ENCODE results near the gene DECR2.
"Not testable (repeated sequence)": the region's sequence is repeated elsewhere in the genome, so short reads cannot be mapped to it uniquely, and the experiment has no call there.

DECR2 gene

DNA sequence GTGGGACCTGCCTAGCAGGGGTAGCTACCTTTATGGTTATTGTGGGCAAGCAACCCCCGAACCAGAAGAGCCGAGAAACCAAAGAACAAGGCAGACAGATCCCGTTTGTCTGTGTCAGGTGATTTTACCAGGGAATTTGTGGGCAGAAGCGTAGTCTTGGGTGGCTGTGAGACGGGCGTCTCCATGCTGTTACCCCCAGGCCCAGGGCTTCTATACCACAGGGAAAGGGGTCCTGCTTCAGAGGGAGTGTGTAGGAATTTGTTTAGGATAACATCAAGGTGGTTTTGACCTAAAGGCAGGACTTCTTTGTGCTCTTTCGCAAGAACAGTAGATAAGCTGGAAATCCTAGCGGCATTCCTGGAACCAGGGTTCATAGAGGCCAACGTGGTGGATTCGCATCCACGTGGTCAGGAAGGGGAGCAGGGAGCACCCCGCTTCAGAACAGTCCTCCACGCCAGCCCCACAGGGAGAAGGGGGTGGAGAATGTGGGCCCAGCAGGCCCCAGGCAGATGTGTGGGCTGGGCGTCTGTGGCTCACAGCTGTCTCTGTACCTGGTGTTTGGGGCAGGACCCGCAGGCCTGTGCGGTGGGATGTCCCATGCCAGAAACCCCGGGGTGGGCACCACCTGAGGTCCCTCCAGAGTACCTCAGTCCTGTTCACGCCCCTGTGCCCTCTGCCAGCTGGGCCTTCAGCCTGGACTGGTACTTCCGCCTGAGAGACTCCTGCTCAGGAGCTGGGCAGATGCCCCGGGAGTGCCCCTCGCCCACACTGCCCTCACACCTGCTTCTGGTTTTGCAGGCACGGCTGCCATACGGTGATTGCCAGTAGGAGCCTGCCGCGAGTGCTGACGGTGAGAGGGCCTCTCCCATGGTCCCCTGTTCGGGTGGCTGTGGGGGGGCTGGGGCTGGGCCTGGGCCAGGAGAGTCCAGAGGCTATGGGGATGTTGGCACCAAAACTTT, 4.1 kb downstream of the DECR2 start:
- no peak for DNase-seq

DNA sequence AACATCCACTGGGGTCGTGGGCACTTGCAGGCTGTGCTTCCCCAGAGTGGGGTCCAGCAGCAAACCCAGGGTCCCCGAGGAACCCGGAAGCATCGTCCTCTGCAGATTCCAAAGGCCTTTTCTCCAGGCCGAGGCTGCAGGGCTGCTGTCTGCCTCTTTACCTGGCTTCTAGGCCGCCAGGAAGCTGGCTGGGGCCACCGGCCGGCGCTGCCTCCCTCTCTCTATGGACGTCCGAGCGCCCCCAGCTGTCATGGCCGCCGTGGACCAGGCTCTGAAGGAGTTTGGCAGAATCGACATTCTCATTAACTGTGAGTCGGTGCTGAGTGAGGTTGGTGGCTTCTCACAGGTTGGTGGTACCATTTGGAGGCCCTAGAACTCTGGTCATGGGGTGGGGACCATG, 5.6 kb downstream of the DECR2 start:
- DNase-seq = no peak

DNA sequence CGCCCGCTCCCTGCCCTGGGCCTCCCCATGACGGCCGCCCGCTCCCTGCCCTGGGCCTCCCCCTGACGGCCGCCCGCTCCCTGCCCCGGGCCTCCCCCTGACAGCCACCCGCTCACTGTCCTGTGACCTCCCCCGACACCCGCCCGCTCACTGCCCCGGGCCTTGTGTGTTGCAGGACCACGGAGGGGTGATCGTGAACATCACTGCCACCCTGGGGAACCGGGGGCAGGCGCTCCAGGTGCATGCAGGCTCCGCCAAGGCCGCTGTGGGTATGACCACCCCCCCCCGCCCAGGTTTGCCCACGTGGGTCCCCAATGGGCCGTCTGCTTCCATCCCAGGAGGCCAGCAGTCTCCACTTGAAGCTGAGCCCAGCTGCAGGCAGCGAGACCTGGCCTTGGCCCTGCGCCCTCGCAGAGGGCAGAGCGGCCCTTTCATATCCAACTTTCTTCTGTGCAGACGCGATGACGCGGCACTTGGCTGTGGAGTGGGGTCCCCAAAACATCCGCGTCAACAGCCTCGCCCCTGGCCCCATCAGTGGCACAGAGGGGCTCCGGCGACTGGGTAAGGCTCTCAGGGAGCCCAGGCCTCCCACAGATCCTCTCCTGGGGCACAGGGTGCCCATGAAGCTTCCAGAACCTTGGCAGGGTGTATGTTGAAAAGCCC, 9.0 kb downstream of the DECR2 start:
- DNase-seq = no peak

DNA sequence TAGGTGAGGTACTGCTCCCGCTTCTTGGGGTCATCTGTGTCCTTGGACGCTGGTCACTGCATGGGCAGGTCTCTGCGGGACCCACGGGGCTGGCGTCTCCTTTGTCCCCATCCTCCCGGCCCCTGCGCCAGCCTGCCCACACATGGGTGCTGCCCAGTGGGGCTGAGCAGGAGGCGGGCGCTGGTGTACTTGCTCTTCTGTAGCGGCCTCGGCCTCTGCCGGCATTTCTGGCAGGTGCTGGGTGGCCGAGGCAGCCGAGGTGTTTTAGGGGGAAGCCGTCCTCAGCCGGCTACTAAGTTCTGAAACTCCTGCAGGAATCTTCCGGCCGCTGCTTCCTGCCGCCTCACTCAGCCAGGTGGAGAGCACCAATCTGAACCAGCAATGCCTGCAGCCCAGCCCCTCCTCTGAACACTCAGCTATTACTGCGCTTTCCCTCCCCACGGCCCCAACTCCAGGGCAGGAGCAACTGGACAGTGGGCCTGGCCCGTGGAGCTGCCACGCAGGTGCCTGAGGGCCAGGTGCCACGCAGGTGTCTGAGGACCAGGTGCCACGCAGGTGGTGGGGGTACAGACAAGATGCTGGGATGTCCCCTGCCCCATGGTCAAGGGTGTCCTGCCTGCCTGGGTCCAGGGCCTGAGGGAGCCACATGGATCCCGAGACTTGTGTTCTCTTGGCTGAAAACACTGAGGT, 10.0 kb downstream of the DECR2 start:
- DNase-seq = no peak

DNA sequence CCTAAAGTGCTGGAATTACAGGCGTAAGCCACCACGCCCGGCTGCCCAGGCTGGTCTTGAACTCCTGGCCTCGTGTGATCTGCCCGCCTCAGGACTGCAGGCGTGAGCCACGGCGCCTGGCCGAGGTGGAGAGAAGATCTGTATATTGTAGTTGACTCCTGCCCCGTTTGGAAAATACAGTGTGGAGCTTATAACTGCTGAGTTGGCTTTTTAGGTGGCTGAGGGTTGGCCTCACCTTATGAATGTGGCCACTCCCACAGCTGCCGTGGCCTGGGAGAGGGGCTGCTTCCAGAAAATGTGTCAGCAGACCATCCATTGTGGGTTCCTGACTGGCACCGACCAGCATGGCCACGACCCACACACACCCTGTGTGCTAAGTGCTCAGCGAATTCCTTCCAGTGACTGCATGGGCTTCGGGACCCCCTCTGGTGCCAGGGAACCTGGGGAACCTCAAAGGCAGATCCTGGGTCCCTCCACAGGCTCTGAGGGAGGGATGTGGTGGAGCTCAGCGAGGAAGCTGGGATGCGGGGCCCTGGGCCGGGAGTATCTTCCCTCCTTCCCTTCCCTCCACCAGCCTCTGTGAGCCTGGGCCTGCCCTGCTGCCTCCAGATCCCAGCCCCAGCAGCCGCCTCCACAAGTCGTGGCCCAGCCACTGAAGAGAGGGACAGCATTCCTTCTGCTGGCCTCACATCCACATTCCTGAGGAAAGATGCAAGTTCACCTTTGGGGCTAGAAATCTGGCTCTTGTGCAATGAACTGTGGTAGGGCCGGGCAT, 12.9 kb downstream of the DECR2 start:
- no peak for DNase-seq

DNA sequence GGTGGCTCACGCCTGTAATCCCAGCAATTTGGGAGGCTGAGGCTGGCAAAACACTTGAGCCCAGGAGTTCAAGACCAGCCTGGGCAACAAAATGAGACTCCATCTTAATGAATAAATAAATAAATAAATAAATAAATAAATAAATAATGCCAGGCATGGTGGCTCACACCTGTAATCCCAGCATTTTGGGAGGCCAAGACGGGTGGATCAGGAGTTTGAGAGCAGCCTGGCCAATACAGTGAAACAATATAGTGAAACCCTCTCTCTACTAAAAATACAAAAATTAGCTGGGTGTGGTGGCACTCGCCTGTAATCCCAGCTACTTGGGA, 13.4 kb downstream of the DECR2 start:
- not testable (repeated sequence) for DNase-seq

DNA sequence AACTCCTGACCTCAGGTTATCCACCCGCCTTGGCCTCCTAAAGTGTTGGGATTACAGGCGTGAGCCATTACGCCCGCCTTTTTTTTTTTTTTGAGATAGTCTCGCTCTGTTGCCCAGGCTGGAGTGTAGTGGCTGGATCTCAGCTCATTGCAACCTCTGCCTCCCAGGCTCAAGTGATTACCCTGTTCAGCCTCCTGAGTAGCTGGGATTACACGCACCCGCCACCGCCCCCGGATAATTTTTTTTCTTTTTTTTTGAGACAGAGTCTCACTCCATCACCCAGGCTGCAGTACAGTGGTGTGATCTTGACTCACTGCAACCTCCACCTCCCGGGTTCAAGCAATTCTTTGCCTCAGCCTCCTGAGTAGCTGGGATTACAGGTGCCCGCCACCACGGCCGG, 20.5 kb downstream of the DECR2 start:
- not testable (repeated sequence) for DNase-seq

DNA sequence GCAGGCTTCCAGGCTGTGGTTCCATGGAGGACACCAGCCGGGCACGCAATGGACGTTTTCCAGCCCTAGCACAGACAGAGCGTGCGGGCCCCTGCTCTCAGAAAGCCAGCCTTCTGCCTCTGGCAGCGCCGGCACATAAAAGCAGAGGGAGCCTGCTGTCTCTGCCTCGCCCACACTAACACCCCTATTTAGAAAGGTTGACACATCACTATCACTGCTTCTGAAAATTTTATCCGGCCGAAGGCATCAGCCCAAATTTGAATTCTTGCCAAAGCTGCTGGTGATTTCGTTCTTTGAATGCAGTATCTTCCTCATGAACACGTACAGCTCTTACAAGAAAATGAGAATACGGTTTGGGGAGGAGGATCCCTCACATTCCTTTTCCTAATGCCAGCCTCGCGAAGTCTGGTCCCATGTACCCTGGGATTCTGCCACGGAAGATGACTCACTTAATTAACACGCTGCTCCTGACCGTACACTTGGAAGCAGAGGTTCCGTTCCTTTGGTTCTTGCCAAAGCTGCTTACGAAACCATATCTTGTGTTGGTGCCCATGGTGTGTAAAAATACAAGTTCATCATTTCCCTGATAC, 22.4 kb downstream of the DECR2 start:
- DNase-seq = no peak

DNA sequence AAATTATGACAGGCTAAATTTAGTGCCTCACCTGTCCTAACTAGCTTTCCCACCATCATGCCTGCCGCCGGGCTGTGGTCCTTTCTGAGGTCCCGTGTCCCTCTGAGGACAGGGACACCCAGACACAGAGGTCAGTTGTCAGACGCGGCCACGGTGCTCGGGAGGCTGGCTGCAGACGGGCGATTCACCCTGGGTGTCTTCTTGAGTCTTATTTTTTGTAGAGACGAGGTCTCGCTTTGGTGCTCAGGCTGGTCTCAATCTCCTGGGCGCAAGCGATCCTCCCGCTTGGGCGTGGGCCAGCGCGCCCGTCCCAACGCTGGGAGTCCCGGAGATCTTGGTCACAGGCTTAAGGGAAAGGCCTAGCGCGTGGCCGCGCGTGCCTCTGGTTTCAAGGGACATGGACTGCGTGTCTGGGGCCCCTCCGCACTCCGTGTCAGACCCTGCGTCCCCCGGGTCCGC, 23.0 kb downstream of the DECR2 start:
- DNase-seq = no peak

DNA sequence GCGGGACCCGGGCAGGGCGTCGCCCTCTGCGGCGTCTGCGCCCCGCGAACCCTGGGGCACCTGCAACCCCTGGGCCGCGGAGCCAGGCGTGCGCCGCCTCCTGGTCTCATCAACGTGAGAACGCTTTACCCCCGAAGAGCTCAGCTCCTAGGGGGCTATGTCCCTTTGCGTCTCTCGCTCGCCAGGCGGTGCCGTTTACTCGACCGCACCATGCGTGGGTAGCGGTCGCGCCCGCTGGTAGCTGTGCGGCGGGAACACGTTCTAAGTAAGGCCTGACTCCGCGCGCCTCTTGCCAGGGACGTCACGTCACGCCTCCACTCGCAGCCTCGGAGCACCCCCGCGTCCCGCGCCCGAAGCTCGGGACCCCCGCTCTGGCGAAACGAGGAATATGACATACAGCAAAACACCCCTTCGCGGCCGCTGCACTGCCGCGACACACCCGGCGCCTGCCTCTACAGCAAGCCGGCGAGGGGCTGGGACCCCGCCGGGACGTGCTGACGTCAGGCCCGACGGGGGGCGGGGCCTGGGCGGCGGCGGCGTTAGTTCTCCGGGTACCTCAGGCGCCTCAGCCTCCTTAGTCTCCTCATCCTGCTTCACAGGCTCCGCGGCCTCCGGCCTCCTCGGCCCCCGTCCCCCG, 23.5 kb downstream of the DECR2 start, which contains the start of gene RAB11FIP3:
Gene RAB11FIP3, plus strand, starts transcription at position 568 of the 637 bp plus-strand sequence. CDS start 358 bp downstream, outside the sequence.
- DNase-seq = peak; percentile 89

DNA sequence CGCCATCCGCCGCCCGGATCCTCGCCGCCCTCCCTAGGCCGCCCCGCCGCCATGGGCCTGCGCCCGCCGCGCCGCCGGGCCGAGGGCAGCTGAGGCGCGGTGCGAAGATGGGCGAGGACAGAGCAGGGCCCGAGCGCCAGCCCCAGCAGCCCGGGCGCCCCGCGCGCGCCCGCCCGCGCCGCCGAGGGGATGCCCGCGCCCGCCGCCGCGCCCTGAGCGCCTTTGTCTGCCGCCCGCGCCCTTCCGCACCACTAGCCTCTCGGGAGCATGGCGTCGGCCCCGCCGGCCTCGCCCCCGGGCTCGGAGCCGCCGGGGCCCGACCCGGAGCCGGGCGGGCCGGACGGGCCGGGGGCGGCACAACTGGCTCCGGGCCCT, 24.0 kb downstream of the DECR2 start:
- no peak for DNase-seq

DNA sequence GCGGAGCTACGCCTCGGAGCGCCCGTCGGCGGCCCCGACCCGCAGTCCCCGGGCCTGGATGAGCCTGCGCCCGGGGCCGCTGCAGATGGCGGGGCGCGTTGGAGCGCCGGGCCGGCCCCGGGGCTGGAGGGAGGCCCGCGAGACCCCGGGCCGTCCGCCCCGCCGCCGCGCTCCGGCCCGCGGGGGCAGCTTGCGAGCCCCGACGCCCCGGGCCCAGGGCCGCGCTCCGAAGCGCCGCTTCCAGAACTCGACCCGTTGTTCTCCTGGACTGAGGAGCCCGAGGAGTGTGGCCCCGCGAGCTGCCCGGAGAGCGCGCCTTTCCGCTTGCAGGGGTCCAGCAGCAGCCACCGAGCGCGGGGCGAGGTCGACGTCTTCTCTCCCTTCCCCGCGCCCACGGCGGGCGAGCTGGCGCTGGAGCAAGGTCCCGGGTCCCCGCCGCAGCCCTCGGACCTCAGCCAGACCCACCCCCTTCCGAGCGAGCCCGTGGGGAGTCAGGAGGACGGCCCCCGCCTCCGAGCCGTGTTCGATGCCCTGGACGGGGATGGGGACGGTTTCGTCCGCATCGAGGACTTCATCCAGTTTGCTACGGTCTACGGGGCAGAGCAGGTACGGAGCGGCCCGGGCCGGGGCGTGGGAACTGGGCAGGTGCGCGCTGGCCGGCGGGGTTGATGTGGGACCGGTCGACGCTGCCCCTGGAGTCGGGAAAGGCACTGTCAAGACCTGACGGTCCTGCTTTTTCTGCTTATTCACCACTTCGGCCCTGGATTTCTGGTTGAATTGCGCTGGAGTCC, 24.6 kb downstream of the DECR2 start:
- peak; percentile 4 for DNase-seq

DNA sequence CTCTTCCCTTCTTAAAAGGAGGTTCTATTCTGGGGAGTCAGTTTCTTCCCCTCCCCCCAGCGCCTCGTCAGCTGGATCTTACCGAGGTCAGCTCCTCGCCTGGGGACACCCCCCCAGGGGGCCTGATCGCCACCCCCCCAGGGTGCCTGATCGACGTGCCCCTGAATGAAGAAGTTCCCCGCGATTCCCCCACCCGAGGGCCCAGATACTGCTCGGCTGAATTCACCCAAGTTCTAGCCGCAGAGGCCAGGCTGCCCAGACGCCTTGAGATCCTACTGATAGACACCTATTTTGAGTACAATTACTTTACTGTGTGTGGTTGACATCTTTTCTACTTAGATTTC, 25.2 kb downstream of the DECR2 start:
- DNase-seq = no peak

DNA sequence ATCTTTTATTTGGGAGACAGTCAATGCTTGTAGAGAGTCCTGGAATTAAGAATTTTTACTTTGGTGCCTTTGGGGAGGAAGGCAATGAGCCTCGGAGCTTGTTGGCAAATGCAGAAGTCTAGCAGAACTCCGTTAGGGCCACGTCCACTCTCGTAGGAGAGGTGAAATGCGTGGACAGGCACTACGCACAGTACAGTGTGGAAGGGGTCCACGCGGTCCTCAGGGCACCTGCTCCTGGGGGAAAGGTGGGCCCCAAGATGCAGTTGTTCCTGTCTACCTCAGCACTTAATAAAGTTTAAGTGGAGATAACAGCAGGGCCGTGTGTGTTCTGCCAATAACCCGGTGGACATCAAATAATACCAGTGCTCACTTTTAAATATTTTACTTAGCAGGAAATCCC, 25.6 kb downstream of the DECR2 start:
- DNase-seq = no peak

DNA sequence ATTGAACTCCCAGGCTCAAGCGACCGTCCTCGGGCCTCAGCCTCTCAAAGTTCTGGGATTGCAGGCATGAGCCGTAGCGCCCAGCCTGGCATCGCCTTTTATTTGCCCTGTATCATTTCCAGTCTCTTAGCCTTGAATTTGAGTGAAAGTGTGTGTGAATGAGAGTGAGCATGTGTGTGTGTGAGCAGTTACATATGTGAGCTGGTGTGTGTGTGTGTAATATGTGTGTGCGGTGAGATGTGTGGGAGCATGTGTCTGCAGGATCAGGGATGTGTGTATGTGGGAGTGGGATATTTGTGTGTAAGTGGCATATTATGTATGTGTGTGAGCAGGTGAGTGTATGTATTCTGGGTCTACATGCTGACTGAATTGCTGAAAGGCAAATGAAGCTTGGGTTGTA, 29.2 kb downstream of the DECR2 start:
- DNase-seq = no peak

DNA sequence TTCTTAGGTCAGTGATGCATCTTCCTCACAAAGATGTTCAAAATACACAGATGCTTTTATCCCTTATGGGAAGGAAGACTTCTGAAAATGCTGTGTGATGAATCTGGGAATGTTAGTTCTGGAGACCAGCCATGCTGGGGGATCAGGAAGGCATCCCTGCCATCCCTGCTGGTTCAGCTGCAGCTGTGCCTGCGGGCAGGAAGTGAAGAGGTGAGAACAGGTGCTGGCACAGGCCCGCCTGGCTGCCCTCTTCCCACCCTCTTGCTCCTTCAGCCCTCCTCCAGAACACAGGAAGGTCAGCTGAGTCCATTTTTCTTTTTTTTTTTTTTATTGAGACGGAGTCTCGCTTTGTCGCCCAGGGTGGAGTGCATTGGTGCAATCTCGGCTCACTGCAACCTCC, 38.9 kb downstream of the DECR2 start:
- no peak for DNase-seq

DNA sequence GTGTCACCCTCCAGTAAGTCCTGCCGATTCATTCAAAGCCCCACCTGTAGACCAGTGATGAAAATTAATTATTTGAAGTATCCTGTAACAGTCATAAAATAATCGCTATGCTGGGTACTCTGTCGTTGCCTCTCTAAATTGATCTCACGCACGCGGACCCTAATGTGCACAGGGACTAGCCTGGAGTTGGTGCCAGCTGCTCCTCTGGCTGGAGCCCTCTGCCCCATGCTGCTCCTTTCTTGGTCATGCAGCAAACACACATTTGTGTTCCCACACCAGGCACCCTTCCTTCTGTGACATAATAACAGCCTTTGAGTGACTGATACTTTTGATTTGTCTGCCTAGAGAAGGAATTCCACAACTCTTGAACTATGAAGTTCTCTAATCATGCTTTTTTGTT, 39.8 kb downstream of the DECR2 start:
- no peak for DNase-seq

DNA sequence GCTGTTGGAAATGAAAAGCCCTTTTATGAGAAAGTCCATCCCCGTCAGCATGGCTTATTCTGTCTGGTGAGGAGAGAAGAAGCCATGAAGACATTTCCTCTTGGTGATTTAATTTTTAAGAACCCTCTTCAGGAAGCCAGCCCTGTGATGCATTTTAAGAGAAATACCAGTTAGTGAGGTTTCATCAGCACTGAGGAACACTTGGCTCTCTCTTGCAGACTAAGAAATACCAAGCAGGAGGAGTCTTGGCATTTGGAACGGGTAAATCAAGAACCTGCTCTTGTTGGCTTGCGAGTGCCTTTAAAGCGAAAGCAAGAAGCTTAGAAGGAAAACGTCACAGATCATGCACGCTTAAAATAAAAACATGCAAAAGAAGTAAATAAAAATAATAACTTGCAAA, 41.3 kb downstream of the DECR2 start:
- no peak for DNase-seq

DNA sequence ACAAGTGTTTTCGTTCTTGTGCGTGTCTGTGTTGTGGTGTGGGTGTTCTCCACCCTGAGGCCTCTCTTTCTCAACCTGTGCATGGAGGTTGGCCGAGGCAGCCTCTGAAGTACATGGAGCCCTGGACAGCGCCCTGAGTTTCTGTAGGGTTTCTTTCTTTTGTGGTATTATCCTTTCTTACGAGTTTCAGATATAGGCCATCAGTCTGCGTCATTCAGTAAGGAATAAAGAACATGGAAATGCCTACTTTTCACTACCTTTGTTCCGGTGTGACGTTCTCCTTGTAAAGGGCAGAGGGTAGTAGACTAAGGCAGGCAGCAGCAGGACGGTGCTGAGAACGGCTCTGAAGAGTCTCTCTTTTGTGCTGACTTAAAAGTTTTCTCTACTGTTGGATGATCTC, 42.3 kb downstream of the DECR2 start:
- no peak for DNase-seq

DNA sequence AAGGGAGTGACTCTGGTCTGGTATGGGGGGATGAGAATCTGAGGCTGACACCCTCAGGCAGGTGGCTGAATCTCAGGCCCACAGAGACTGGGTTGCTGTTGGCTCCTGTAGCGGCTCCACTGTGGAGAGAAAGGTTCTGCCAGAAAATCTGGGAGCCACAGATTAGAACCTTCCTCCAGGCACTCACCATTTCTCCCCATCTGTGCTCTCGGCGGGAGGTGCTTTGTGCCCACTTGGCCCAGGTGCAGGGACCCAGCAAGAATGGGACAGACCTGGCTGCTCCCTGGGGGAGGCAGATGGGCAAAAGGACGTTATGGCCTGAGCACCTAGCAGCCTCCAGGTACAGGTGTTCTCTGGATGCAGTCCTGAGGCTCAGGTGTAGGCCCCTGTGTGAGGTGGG, 43.9 kb downstream of the DECR2 start:
- DNase-seq = no peak

DNA sequence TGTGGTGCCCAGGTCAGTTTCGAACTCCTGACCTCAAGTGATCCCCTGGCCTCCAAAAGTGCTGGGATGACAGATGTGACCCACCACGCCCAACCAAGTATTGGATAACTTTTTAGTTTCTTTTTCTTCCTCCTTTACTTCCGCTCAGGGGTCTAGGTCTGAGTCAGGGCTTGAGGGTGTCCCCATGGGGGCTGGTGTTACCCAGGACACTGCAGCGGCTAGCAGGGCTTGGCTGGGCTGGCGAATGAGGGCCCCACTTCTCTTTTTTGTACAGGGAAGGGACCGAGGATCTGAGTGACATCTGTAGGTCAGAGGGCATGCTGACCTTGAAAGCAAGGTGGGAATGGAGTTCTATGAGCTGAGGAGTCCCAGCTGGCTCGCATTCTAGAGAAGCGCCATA, 48.7 kb downstream of the DECR2 start:
- DNase-seq = no peak

All from activated CD4-positive, alpha-beta T cell treated with anti-CD3 and anti-CD28 coated beads, Interleukin-2, amount 50 U/mL, for 16 hours (primary cell).